Epidermal melanocyte (primary cell): ENCODE results near the gene TIMP3.

Experiments used
- DNase-seq: peaks from one replicate; pipeline ENCODE4 v3.0.0; 2011; ENCODE audit warnings: low spot score; ENCODE audit not compliant: insufficient read length

TIMP3 gene

GRCh38 chr22:32880505-32880892, 79.0 kb downstream of the TIMP3 start:
- no peak for DNase-seq

- no peak for DNase-seq
Measured at GRCh38 chr22:32880893-32881596, 79.5 kb downstream of the TIMP3 start.

GRCh38 chr22:32882360-32882755, 80.9 kb downstream of the TIMP3 start:
- DNase-seq = no peak

- no peak for DNase-seq
Measured at GRCh38 chr22:32882774-32883530, 81.4 kb downstream of the TIMP3 start.

GRCh38 chr22:32887324-32887980, 85.9 kb downstream of the TIMP3 start:
- no peak for DNase-seq

- no peak for DNase-seq
Measured at GRCh38 chr22:32888976-32889375, 87.5 kb downstream of the TIMP3 start.

GRCh38 chr22:32896891-32897290, 95.4 kb downstream of the TIMP3 start:
- no peak for DNase-seq

- DNase-seq = no peak
Measured at GRCh38 chr22:32897400-32897799, 95.9 kb downstream of the TIMP3 start.

GRCh38 chr22:32900886-32901635, 99.6 kb downstream of the TIMP3 start:
- no peak for DNase-seq

- DNase-seq = no peak
Measured at GRCh38 chr22:32901925-32902324, 100.4 kb downstream of the TIMP3 start.

- DNase-seq = no peak
Measured at GRCh38 chr22:32903507-32903906, 102.0 kb downstream of the TIMP3 start.

GRCh38 chr22:32904044-32904443, 102.5 kb downstream of the TIMP3 start:
- no peak for DNase-seq

- DNase-seq = no peak
Measured at GRCh38 chr22:32905400-32905799, 103.9 kb downstream of the TIMP3 start.

- DNase-seq = no peak
Measured at GRCh38 chr22:32909581-32910428, 108.3 kb downstream of the TIMP3 start.

GRCh38 chr22:32910429-32910772, 108.9 kb downstream of the TIMP3 start:
- DNase-seq = no peak

- no peak for DNase-seq
Measured at GRCh38 chr22:32911503-32911902, 110.0 kb downstream of the TIMP3 start.
